ENCODE data around the gene TBXAS1. TPM values are rescaled to one million over a fixed set of nuclear protein-coding genes. Genes with fewer than 3 reads are reported as not detected.

Gene TBXAS1
- total RNA-seq, 2 donors from 2014 or later: 15.7 to 23.7 TPM

- intact Hi-C loops (cut with DNase I): no loop called here
- no peak for DNase-seq (ENCODE audit: low spot score)
Observed at GRCh38 chr7:139955109-139955820, 126.2 kb downstream of the TBXAS1 start.

- intact Hi-C loops (cut with DNase I): no loop called here
Observed at GRCh38 chr7:139958599-139959284, 129.7 kb downstream of the TBXAS1 start.

GRCh38 chr7:139959285-139959628, 130.2 kb downstream of the TBXAS1 start:
- intact Hi-C loops (cut with DNase I): no loop called here
- DNase-seq (ENCODE audit: low spot score): no peak

More at GRCh38 chr7:139958599-139959284, 129.7 kb downstream of the TBXAS1 start:
- no peak for DNase-seq (ENCODE audit: low spot score)

- intact Hi-C loops (cut with DNase I): loop anchor here in 1 of 2 donors (10.0 kb wide), 1 partner anchor 115 kb away; no protein-coding TSS in a partner anchor
- no peak for DNase-seq (ENCODE audit: low spot score)
Observed at GRCh38 chr7:139959718-139960117, 130.7 kb downstream of the TBXAS1 start.

- intact Hi-C loops (cut with DNase I): loop anchor here in 1 of 2 donors (10.0 kb wide), 1 partner anchor 115 kb away; no protein-coding TSS in a partner anchor
- no peak for DNase-seq (ENCODE audit: low spot score)
Observed at GRCh38 chr7:139960157-139960556, 131.1 kb downstream of the TBXAS1 start.

GRCh38 chr7:139965942-139966628, 137.0 kb downstream of the TBXAS1 start:
- intact Hi-C loops (cut with DNase I): loop anchor here in 1 of 2 donors (10.0 kb wide), 1 partner anchor 121 kb away; no protein-coding TSS in a partner anchor
- DNase-seq (ENCODE audit: low spot score): no peak

- no peak for DNase-seq (ENCODE audit: low spot score)
- intact Hi-C loops (cut with DNase I): loop anchor here in 1 of 2 donors (10.0 kb wide), 1 partner anchor 122 kb away; no protein-coding TSS in a partner anchor
Observed at GRCh38 chr7:139966949-139967348, 137.9 kb downstream of the TBXAS1 start.

GRCh38 chr7:139968931-139969330, 139.9 kb downstream of the TBXAS1 start:
- no peak for DNase-seq (ENCODE audit: low spot score)
- intact Hi-C loops (cut with DNase I): loop anchor here in 1 of 2 donors (10.0 kb wide), 1 partner anchor 124 kb away; no protein-coding TSS in a partner anchor

- DNase-seq (ENCODE audit: low spot score): no peak
- intact Hi-C loops (cut with DNase I): no loop called here
Observed at GRCh38 chr7:139972029-139972428, 143.0 kb downstream of the TBXAS1 start.

GRCh38 chr7:139973101-139974050, 144.3 kb downstream of the TBXAS1 start:
- DNase-seq (ENCODE audit: low spot score): no peak
- intact Hi-C loops (cut with DNase I): no loop called here

- intact Hi-C loops (cut with DNase I): no loop called here
- DNase-seq (ENCODE audit: low spot score): no peak
Observed at GRCh38 chr7:139974179-139974811, 145.2 kb downstream of the TBXAS1 start.

GRCh38 chr7:139976055-139976837, 147.2 kb downstream of the TBXAS1 start:
- intact Hi-C loops (cut with DNase I): no loop called here
- no peak for DNase-seq (ENCODE audit: low spot score)

GRCh38 chr7:139976838-139977656, 148.0 kb downstream of the TBXAS1 start:
- DNase-seq (ENCODE audit: low spot score): no peak
- intact Hi-C loops (cut with DNase I): no loop called here

GRCh38 chr7:139981511-139981895, 152.4 kb downstream of the TBXAS1 start:
- intact Hi-C loops (cut with DNase I): no loop called here
- DNase-seq (ENCODE audit: low spot score): no peak

- intact Hi-C loops (cut with DNase I): no loop called here
- DNase-seq (ENCODE audit: low spot score): no peak
Observed at GRCh38 chr7:139982927-139983920, 154.2 kb downstream of the TBXAS1 start.

All from posterior vena cava (tissue), 2 donors.